Measurements from ENCODE around the gene ARL5B.

- TF ChIP-seq CTCF (IDR thresholded peaks at IDR 0.05; ENCODE audit: insufficient read depth, low read length, poor library complexity, severe bottlenecking) (no peak), EZH2phosphoT487 (conservative IDR thresholded peaks at IDR 0.05; ENCODE audit: low read length) (no peak)
Measured at GRCh38 chr10:18723801-18724200, 64.6 kb downstream of the ARL5B start.
